Neural cell (in vitro differentiated cells): Measurements from ENCODE around the gene ERBB2.

Source experiments
- CTCF ChIP-seq: fragments of 450-650 bp; IDR thresholded peaks from 2 replicates; pipeline ENCODE4 v1.5.1; 2014; ENCODE audit warnings: antibody characterized with exemption, mild to moderate bottlenecking, moderate library complexity; ENCODE audit not compliant: poor library complexity, severe bottlenecking
- EP300 ChIP-seq: fragments of 450-650 bp; conservative IDR thresholded peaks from 2 replicates; pipeline ENCODE4 v1.6.1; 2014; ENCODE audit warnings: antibody characterized with exemption, mild to moderate bottlenecking, moderate library complexity; ENCODE audit not compliant: poor library complexity, severe bottlenecking
- EZH2 ChIP-seq: fragments of 200-600, 300-800 bp; shearing (Covaris generic), sonication (generic); IDR thresholded peaks from 2 replicates; pipeline ENCODE4 v1.6.1; 2014; ENCODE audit warnings: antibody characterized with exemption, low read length, borderline replicate concordance, mild to moderate bottlenecking; ENCODE audit not compliant: insufficient read depth, poor library complexity, severe bottlenecking
- TAF1 ChIP-seq: IDR thresholded peaks from 2 replicates; pipeline ENCODE4 v1.6.1; 2012; ENCODE audit warnings: low read depth

- TF ChIP-seq EP300 (no peak), CTCF (no peak), TAF1 (no peak), EZH2 (no peak)
These were observed 45.0 kb downstream of the ERBB2 start for GRCh38 chr17:39744836-39745215.
